ENCODE results near the gene PXDN.

PXDN gene

DNA sequence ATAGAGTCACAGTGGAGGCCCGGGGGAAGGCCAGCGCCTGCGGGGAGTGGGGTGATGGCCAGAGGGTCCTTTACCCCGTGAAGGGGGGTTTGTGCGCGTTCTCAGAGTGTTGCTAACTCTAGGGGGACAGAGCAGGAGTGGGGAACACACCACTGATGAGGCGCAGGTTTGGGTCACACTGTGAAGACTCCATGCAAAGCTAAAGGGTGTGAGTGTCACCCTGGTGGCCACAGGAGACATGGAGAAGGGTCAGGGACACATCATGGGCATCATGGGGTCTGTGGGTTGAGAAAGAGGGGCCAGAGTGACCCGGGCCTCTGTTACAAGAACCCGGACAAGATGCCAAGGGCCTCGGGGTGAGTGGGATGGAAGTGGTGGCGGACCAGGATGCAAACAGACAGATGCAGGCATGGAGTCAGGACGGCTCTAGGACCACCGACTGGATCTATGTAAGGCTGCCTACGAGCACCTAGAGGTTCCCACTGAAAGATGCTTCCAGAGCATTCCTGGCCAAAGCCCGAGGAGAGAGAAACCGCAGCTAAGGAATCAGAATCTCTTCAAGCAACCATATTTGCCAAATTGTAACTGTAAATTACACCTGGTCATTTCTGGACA, 84.3 kb downstream of the PXDN start:
- H3K79me2 ChIP-seq (ENCODE audit: control insufficient read depth, low read length), result no peaks in the 10 kb centered on the region
- no peaks in the 10 kb centered on the region for H3F3A ChIP-seq (ENCODE audit: control insufficient read depth, insufficient read depth)
- H3K36me3 ChIP-seq (ENCODE audit: control insufficient read depth, low read length), result no peaks in the 10 kb centered on the region
- TF ChIP-seq, protein P1, sequence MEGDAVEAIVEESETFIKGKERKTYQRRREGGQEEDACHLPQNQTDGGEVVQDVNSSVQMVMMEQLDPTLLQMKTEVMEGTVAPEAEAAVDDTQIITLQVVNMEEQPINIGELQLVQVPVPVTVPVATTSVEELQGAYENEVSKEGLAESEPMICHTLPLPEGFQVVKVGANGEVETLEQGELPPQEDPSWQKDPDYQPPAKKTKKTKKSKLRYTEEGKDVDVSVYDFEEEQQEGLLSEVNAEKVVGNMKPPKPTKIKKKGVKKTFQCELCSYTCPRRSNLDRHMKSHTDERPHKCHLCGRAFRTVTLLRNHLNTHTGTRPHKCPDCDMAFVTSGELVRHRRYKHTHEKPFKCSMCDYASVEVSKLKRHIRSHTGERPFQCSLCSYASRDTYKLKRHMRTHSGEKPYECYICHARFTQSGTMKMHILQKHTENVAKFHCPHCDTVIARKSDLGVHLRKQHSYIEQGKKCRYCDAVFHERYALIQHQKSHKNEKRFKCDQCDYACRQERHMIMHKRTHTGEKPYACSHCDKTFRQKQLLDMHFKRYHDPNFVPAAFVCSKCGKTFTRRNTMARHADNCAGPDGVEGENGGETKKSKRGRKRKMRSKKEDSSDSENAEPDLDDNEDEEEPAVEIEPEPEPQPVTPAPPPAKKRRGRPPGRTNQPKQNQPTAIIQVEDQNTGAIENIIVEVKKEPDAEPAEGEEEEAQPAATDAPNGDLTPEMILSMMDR (IDR thresholded peaks at IDR 0.05; ENCODE audit: low read depth, low read length, poor library complexity, severe bottlenecking), result no peak
- TF ChIP-seq EZH2phosphoT487 (IDR thresholded peaks at IDR 0.05; ENCODE audit: borderline replicate concordance, low read length), result no peak
- H3K4me3 ChIP-seq (ENCODE audit: low read length), result no peak overlapping the region
- no peaks in the 10 kb centered on the region for H3K4me1 ChIP-seq (ENCODE audit: control insufficient read depth, low read length)
- no peak overlapping the region for H3K4me2 ChIP-seq (ENCODE audit: low read length)
- H3K27ac ChIP-seq (ENCODE audit: low read depth, low read length), result no peak overlapping the region
- peaks cover 9% of the 10 kb centered on the region; the same call in 1 of the 2 replicates for H3K9me3 ChIP-seq (ENCODE audit: control insufficient read depth, insufficient read depth, low read length)
- H3K27me3 ChIP-seq (ENCODE audit: control insufficient read depth, low read length), result no peaks in the 10 kb centered on the region
- H4K20me1 ChIP-seq (ENCODE audit: control insufficient read depth, insufficient read depth, low read depth, low read length), result no peaks in the 10 kb centered on the region
- no peaks in the 10 kb centered on the region for H3K9me2 ChIP-seq (replicated peaks; ENCODE audit: control insufficient read depth, low read length)

DNA sequence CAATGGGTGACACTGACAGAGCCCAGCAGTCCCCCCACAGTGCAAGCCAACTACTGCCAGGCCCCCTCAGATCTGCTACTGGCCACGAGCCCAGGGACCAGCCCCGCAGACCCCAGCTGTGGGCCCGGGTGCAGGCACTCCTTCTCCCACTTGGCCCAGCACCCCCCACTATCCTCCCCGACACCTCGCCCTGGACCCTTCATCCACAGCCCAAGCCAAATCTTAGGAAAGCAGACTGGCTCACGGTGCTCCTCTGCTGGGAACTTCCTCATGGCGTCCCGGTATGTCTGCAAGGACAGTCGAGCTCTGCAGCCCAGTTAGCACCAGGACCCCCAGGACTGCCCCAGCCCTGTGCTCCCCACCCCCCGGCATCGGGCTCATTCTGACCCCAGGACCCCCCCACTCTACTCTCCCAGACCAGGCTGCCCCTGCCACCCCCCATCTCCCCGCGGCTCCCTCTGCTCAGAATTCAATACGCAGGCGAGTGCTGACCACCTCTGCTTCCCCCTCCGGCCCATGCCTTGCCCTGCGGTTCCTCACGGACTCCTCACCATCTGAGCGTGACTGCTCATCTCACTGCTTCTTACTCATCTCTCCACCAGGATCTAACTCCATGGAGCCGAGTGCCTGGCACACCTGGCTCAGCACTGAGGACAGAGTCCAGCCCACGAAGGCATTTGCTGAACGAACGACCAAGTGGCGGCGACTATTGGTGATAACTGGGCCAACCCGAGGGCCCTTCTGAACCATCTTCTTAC, 85.7 kb downstream of the PXDN start:
- Histone ChIP-seq H3K27me3 (ENCODE audit: control insufficient read depth, low read length) (no peaks in the 10 kb centered on the region), H3F3A (ENCODE audit: control insufficient read depth, insufficient read depth) (no peaks in the 10 kb centered on the region), H3K4me2 (ENCODE audit: low read length) (no peak overlapping the region), H3K4me3 (ENCODE audit: low read length) (no peak overlapping the region), H4K20me1 (ENCODE audit: control insufficient read depth, insufficient read depth, low read depth, low read length) (no peaks in the 10 kb centered on the region), H3K27ac (ENCODE audit: low read depth, low read length) (no peak overlapping the region), H3K4me1 (ENCODE audit: control insufficient read depth, low read length) (no peaks in the 10 kb centered on the region), H3K9me2 (replicated peaks; ENCODE audit: control insufficient read depth, low read length) (no peaks in the 10 kb centered on the region), H3K79me2 (ENCODE audit: control insufficient read depth, low read length) (no peaks in the 10 kb centered on the region), H3K36me3 (ENCODE audit: control insufficient read depth, low read length) (no peaks in the 10 kb centered on the region), H3K9me3 (ENCODE audit: control insufficient read depth, insufficient read depth, low read length) (peaks cover 8% of the 10 kb centered on the region; the same call in 1 of the 2 replicates)
- TF ChIP-seq, protein P1 (IDR thresholded peaks at IDR 0.05; ENCODE audit: low read depth, low read length, poor library complexity, severe bottlenecking), result no peak
- TF ChIP-seq EZH2phosphoT487 (IDR thresholded peaks at IDR 0.05; ENCODE audit: borderline replicate concordance, low read length), result no peak

DNA sequence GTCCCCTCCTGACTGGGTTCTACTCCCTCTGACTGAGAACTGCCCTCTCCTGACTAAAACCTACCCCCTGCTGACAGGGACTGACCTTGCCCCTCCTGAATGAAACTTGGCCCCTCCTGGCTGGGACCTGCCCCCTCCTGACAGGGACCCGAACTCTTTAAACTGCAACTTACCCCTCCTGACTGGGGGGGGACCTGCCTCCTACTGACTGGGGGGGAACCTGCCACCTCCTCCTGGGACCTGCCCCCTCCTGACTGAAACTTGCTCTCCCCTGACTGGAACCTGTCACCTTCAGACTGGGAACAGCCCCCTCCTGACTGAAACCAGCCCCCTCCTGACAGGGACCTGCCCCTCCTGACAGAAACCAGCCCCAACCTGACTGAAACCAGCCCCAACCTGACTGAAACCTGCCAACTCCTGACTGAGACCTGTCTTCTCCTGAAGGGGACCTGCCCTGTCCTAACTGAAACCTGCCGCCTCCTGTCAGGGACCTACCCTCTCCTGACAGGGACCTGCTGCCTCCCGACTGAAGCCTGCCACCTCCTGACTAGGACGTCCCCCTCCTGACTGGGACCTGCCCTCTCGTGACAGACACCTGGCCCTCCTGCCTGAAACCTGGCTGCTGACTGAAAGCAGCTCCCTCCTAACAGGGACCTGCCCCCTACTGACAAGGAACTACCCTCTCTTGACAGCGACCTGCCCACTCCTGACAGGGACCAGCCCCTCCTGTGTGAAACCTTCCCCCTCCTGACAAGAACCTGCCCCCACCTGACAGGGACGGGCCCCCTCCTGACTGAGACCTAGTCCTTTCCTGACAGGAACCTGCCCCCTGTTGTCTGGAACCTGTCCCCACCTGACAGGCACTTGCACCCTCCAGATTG, 87.1 kb downstream of the PXDN start:
- Histone ChIP-seq H3K4me2 (ENCODE audit: low read length) (no peak overlapping the region), H3K36me3 (ENCODE audit: control insufficient read depth, low read length) (no peaks in the 10 kb centered on the region), H3K27me3 (ENCODE audit: control insufficient read depth, low read length) (no peaks in the 10 kb centered on the region), H4K20me1 (ENCODE audit: control insufficient read depth, insufficient read depth, low read depth, low read length) (no peaks in the 10 kb centered on the region), H3K27ac (ENCODE audit: low read depth, low read length) (no peak overlapping the region), H3K9me2 (replicated peaks; ENCODE audit: control insufficient read depth, low read length) (no peaks in the 10 kb centered on the region), H3K4me3 (ENCODE audit: low read length) (no peak overlapping the region), H3F3A (ENCODE audit: control insufficient read depth, insufficient read depth) (no peaks in the 10 kb centered on the region), H3K4me1 (ENCODE audit: control insufficient read depth, low read length) (no peaks in the 10 kb centered on the region), H3K79me2 (ENCODE audit: control insufficient read depth, low read length) (no peaks in the 10 kb centered on the region), H3K9me3 (ENCODE audit: control insufficient read depth, insufficient read depth, low read length) (peaks cover 4% of the 10 kb centered on the region; the same call in 1 of the 2 replicates)
- TF ChIP-seq EZH2phosphoT487 (IDR thresholded peaks at IDR 0.05; ENCODE audit: borderline replicate concordance, low read length), result no peak
- TF ChIP-seq, protein P1 (IDR thresholded peaks at IDR 0.05; ENCODE audit: low read depth, low read length, poor library complexity, severe bottlenecking), result no peak

Measured in DOHH2 (cell line).